ENCODE data around the gene CEP290. TPM values are rescaled to one million over a fixed set of nuclear protein-coding genes. Genes with fewer than 3 reads are reported as not detected.

CEP290 gene
- total RNA-seq, 1 donor from 2014 or later, result 8.1 TPM

DNA sequence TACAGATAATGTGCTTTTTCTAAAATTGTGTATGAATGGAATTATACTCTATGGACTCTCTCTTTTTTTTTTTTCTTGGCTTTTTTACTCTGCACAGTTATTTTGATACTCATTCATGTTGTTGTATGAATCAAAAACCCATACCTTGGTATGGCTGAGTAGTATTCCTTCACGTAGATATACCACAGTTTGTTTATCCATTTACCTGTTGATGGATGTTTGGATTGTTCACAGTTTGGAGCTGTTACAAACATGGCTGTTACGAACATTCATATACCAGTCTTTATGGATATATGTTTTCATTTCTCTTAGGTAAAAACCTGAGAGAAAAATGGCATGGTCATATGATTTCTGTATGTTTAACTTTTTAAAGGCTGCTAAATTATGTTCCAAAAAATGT lies 43.4 kb upstream of the CEP290 start:
- no peaks in the 10 kb centered on the region for H3K27me3 ChIP-seq (ENCODE audit: low read depth)
- peaks cover 59% of the 10 kb centered on the region for H3K36me3 ChIP-seq
- no peak for DNase-seq
- intact Hi-C loops (cut with micrococcal nuclease), result no loop called here
- no peaks in the 10 kb centered on the region for H3K4me1 ChIP-seq
- no peak overlapping the region for H3K4me3 ChIP-seq
- H3K9me3 ChIP-seq (replicated peaks), result peaks cover 6% of the 10 kb centered on the region
- TF ChIP-seq, protein P1, sequence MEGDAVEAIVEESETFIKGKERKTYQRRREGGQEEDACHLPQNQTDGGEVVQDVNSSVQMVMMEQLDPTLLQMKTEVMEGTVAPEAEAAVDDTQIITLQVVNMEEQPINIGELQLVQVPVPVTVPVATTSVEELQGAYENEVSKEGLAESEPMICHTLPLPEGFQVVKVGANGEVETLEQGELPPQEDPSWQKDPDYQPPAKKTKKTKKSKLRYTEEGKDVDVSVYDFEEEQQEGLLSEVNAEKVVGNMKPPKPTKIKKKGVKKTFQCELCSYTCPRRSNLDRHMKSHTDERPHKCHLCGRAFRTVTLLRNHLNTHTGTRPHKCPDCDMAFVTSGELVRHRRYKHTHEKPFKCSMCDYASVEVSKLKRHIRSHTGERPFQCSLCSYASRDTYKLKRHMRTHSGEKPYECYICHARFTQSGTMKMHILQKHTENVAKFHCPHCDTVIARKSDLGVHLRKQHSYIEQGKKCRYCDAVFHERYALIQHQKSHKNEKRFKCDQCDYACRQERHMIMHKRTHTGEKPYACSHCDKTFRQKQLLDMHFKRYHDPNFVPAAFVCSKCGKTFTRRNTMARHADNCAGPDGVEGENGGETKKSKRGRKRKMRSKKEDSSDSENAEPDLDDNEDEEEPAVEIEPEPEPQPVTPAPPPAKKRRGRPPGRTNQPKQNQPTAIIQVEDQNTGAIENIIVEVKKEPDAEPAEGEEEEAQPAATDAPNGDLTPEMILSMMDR (IDR thresholded peaks at IDR 0.05; ENCODE audit: borderline replicate concordance), result no peak
- H3K27ac ChIP-seq (replicated peaks), result no peak overlapping the region

DNA sequence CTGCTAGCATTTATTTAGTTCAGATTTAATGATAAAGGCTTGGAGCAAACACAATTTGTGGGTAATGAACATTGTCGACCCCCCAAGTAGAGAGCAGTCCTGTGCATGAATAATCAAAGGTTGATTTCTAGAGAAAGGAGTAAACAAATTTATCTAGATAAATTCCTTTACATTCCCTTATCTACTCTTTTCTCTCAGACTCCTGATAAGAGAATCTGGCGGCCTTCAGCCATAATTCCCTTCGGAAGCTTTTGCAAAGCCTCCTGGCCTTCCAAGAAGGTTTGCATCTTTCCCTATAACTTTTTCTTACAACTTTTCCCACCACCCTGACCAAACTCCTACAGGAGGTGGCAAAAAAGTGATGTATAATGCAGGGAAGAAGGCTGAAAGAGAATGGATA lies 42.3 kb upstream of the CEP290 start:
- DNase-seq, result no peak
- Histone ChIP-seq H3K36me3 (peaks cover 67% of the 10 kb centered on the region), H3K4me1 (no peaks in the 10 kb centered on the region), H3K4me3 (no peak overlapping the region), H3K9me3 (replicated peaks) (peaks cover 6% of the 10 kb centered on the region), H3K27me3 (ENCODE audit: low read depth) (no peaks in the 10 kb centered on the region), H3K27ac (replicated peaks) (no peak overlapping the region)
- intact Hi-C loops (cut with micrococcal nuclease), result no loop called here
- TF ChIP-seq, protein P1 (IDR thresholded peaks at IDR 0.05; ENCODE audit: borderline replicate concordance), result no peak

DNA sequence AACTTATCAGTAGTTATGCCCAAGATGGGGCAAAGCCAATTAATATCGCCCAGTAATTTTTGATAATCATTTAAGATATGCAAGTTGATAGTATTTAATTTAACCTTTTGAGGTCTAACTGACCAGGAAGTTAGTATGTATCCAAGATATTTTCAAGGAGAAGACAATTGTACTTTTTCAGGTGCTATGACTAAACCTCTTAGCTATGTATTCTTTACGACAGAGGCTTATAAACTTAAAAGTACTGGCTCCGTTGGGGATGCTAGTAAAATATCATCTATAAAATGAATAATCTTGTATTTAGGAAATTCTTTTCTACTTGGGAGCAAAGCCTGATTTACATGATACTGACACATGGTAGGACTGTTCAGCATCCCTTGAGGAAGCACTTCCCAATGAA lies 40.5 kb upstream of the CEP290 start:
- Histone ChIP-seq H3K4me1 (no peaks in the 10 kb centered on the region), H3K36me3 (peaks cover 69% of the 10 kb centered on the region), H3K4me3 (no peak overlapping the region), H3K9me3 (replicated peaks) (peaks cover 6% of the 10 kb centered on the region), H3K27me3 (ENCODE audit: low read depth) (no peaks in the 10 kb centered on the region), H3K27ac (replicated peaks) (no peak overlapping the region)
- DNase-seq, result no peak
- intact Hi-C loops (cut with micrococcal nuclease), result no loop called here
- TF ChIP-seq, protein P1 (IDR thresholded peaks at IDR 0.05; ENCODE audit: borderline replicate concordance), result no peak

DNA sequence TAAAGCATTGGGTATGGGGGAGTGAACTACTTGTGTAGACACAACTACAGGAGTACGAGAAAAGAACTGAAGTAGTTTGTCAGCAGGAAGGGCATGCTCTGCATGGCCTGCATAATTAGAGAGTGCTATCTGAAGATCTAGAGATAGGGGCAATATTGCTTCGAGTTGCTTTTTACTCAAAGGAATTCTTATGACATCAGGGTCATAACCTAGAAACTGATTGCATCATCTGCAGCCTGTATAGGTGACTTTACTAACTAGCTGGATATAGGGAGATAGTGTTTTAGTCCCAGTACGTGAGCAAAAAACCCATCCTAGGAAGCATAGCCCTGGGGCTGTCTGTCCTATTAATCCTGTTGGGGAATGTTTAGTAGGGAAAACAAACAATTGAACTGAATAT lies 40.0 kb upstream of the CEP290 start:
- no peak overlapping the region for H3K4me3 ChIP-seq
- H3K27me3 ChIP-seq (ENCODE audit: low read depth), result no peaks in the 10 kb centered on the region
- intact Hi-C loops (cut with micrococcal nuclease), result no loop called here
- H3K4me1 ChIP-seq, result no peaks in the 10 kb centered on the region
- no peak for DNase-seq
- peaks cover 74% of the 10 kb centered on the region for H3K36me3 ChIP-seq
- peaks cover 6% of the 10 kb centered on the region for H3K9me3 ChIP-seq (replicated peaks)
- TF ChIP-seq, protein P1 (IDR thresholded peaks at IDR 0.05; ENCODE audit: borderline replicate concordance), result no peak
- H3K27ac ChIP-seq (replicated peaks), result no peak overlapping the region

DNA sequence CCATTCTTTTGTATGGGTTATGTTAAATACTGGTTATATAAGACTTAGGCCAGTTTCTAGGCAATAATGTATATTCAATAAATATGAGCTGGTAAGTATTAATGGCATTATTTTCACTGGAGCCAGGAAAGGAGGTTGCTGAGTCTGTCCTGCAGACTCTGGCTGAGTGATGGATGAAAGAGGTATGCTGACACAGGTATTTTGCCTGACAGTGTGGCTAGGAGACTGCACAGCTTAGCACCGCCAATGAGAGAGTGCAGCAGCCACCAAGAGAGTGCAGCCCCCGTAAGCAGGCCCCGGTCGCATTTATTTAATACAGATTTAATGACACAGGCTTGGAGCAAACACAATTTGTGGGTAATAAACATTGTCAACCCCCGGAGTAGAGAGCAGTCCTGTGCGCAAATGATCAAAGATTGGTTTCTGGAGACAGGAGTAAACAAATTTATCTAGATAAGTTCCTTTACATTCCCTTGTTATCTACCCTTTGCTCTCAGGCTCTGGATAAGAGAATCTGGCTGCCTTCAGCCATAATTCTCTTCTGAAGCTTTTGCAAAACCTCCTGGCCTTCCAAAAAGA lies 37.6 kb upstream of the CEP290 start:
- no peak for DNase-seq
- intact Hi-C loops (cut with micrococcal nuclease), result no loop called here
- Histone ChIP-seq H3K4me1 (no peaks in the 10 kb centered on the region), H3K27me3 (ENCODE audit: low read depth) (no peaks in the 10 kb centered on the region), H3K9me3 (replicated peaks) (no peaks in the 10 kb centered on the region), H3K4me3 (no peak overlapping the region), H3K36me3 (peaks cover 89% of the 10 kb centered on the region), H3K27ac (replicated peaks) (no peak overlapping the region)
- TF ChIP-seq, protein P1 (IDR thresholded peaks at IDR 0.05; ENCODE audit: borderline replicate concordance), result no peak

All from left ventricle myocardium inferior (tissue), 1 donor.